IMR-90 (cell line): ENCODE measurements around the gene C5orf15. TPM values are rescaled to one million over a fixed set of nuclear protein-coding genes. Genes with fewer than 3 reads are reported as not detected.

Experiments used
- ATAC-seq: fragments of 200-7000 bp; cut with Tn5 transposase; 2 replicates; pipeline ENCODE4 v1.9.1; 2020; ENCODE audit warnings: low read depth, mild to moderate bottlenecking, moderate library complexity
- BruUV-seq: library from RNA; stranded (reverse); fragments of 400-500 nt; replicated peaks from 2 replicates; lab custom pipeline; 2021; lab: Mats Ljungman, UMichigan
- CTCF ChIA-PET: fragments of 300-600 bp; formaldehyde crosslinking; extraction: SDS; loops from one replicate; lab custom pipeline; 2021; ENCODE audit warnings: antibody characterized with exemption; lab: Yijun Ruan, JAX
- POLR2A ChIA-PET: fragments of 300-600 bp; sonication (Branson Sonifier 250); formaldehyde crosslinking; loops from one replicate; lab custom pipeline; 2022; ENCODE audit warnings: antibody characterized with exemption; ENCODE audit not compliant: unreplicated experiment; lab: Charles Lee
- DNase-seq: peaks from one replicate; pipeline ENCODE4 v3.0.0; 2013
- H2AFZ ChIP-seq: replicated peaks from 2 replicates; pipeline ENCODE3; 2013; ENCODE audit warnings: low read length, mild to moderate bottlenecking; ENCODE audit not compliant: poor library complexity
- H2AK5ac ChIP-seq: 2 replicates; pipeline ENCODE4 v1.6.1; 2013; ENCODE audit warnings: low read depth, low read length, inconsistent platforms
- H2AK9ac ChIP-seq: replicated peaks from 2 replicates; pipeline ENCODE3; 2013; ENCODE audit warnings: mild to moderate bottlenecking, low read depth, low read length, moderate library complexity; ENCODE audit not compliant: poor library complexity
- H2BK120ac ChIP-seq: 2 replicates; pipeline ENCODE4 v1.6.1; 2013; ENCODE audit warnings: low read depth, low read length, inconsistent platforms
- H2BK15ac ChIP-seq: 3 replicates; pipeline ENCODE4 v1.6.1; 2013; ENCODE audit warnings: low read depth, low read length, inconsistent platforms
- H2BK20ac ChIP-seq: 2 replicates; pipeline ENCODE4 v1.6.1; 2013; ENCODE audit warnings: low read depth, mild to moderate bottlenecking, inconsistent platforms, low read length, moderate library complexity
- H2BK5ac ChIP-seq: 2 replicates; pipeline ENCODE4 v1.6.1; 2013; ENCODE audit warnings: mild to moderate bottlenecking, low read depth, low read length, inconsistent platforms; ENCODE audit not compliant: poor library complexity, severe bottlenecking
- H3K14ac ChIP-seq: replicated peaks from 2 replicates; pipeline ENCODE4 v1.6.1; 2013; ENCODE audit warnings: low read depth, low read length, inconsistent platforms
- H3K18ac ChIP-seq: 2 replicates; pipeline ENCODE4 v1.6.1; 2013; ENCODE audit warnings: low read depth, low read length, control low read depth
- H3K23ac ChIP-seq: 2 replicates; pipeline ENCODE4 v1.6.1; 2013; ENCODE audit warnings: low read depth, low read length, inconsistent platforms
- H3K27ac ChIP-seq: 2 replicates; pipeline ENCODE4 v1.5.1; 2013; ENCODE audit warnings: mild to moderate bottlenecking, control low read depth, low read length; ENCODE audit not compliant: insufficient read depth
- H3K27me3 ChIP-seq: 2 replicates; pipeline ENCODE4 v1.6.1; 2013; ENCODE audit warnings: low read length; ENCODE audit not compliant: control insufficient read depth, insufficient read depth
- H3K36me3 ChIP-seq: 2 replicates; pipeline ENCODE4 v1.6.1; 2013; ENCODE audit warnings: low read length, mixed read lengths; ENCODE audit not compliant: control insufficient read depth, insufficient read depth
- H3K4ac ChIP-seq: 2 replicates; pipeline ENCODE4 v1.6.1; 2013; ENCODE audit warnings: low read depth, low read length, inconsistent platforms
- H3K4me1 ChIP-seq: 2 replicates; pipeline ENCODE4 v1.6.1; 2013; ENCODE audit warnings: low read length, mixed read lengths; ENCODE audit not compliant: control insufficient read depth, insufficient read depth
- H3K4me2 ChIP-seq: 2 replicates; pipeline ENCODE4 v1.6.1; 2013; ENCODE audit warnings: low read depth, mild to moderate bottlenecking, control low read depth, low read length, moderate library complexity
- H3K4me3 ChIP-seq: 2 replicates; pipeline ENCODE4 v1.5.1; 2013; ENCODE audit warnings: low read depth, mild to moderate bottlenecking, control low read depth, low read length, moderate library complexity; ENCODE audit not compliant: insufficient read depth
- H3K56ac ChIP-seq: 2 replicates; pipeline ENCODE4 v1.6.1; 2013; ENCODE audit warnings: low read length, inconsistent platforms; ENCODE audit not compliant: insufficient read depth; ENCODE audit errors: extremely low read depth
- H3K79me1 ChIP-seq, 2 experiments: 2 replicates each; pipeline ENCODE4 v1.6.1; 2013; ENCODE audit warnings: low read length in 2 of 2, inconsistent platforms in 1 of 2, low read depth in 1 of 2
- H3K9ac ChIP-seq: 2 replicates; pipeline ENCODE4 v1.6.1; 2013; ENCODE audit warnings: low read depth, low read length, control low read depth
- H3K9me1 ChIP-seq: 2 replicates; pipeline ENCODE4 v1.6.1; 2013; ENCODE audit warnings: low read length, inconsistent platforms; ENCODE audit not compliant: insufficient read depth
- H3K9me3 ChIP-seq: 2 replicates; pipeline ENCODE4 v1.6.1; 2013; ENCODE audit warnings: low read length; ENCODE audit not compliant: control insufficient read depth, insufficient read depth
- H4K20me1 ChIP-seq: 2 replicates; pipeline ENCODE4 v1.6.1; 2013; ENCODE audit warnings: low read length, inconsistent platforms; ENCODE audit not compliant: insufficient read depth
- H4K5ac ChIP-seq: 2 replicates; pipeline ENCODE4 v1.6.1; 2013; ENCODE audit warnings: mild to moderate bottlenecking, low read depth, low read length, control low read depth
- H4K8ac ChIP-seq, 2 experiments: 2 replicates each; pipeline ENCODE4 v1.6.1; 2013; ENCODE audit warnings: low read depth in 2 of 2, low read length in 2 of 2, control low read depth in 1 of 2, inconsistent platforms in 1 of 2
- H4K91ac ChIP-seq: 2 replicates; pipeline ENCODE4 v1.6.1; 2013; ENCODE audit warnings: low read depth, low read length, inconsistent platforms; ENCODE audit not compliant: insufficient read depth
- CEBPB ChIP-seq: IDR thresholded peaks from 2 replicates; pipeline ENCODE4 v1.6.1; 2012; ENCODE audit warnings: low read depth, low read length, improper control_type of control experiment
- CHD1 ChIP-seq: IDR thresholded peaks from 2 replicates; pipeline ENCODE4 v1.6.1; 2012; ENCODE audit warnings: low read depth, low read length, improper control_type of control experiment
- FOS ChIP-seq: fragments of 150-350 bp; IDR thresholded peaks from 2 replicates; pipeline ENCODE4 v1.6.1; 2016; ENCODE audit warnings: low read depth, low read length
- MAFK ChIP-seq: IDR thresholded peaks from 2 replicates; pipeline ENCODE4 v1.6.1; 2012; ENCODE audit warnings: low read depth, low read length, improper control_type of control experiment
- NFE2L2 ChIP-seq: fragments of 150-350 bp; IDR thresholded peaks from 2 replicates; pipeline ENCODE4 v1.6.1; 2016; ENCODE audit warnings: low read depth, mild to moderate bottlenecking, low read length
- POLR2A ChIP-seq: IDR thresholded peaks from 2 replicates; pipeline ENCODE4 v1.6.1; 2012; ENCODE audit warnings: mild to moderate bottlenecking, low read depth, low read length
- RAD21 ChIP-seq: IDR thresholded peaks from 2 replicates; pipeline ENCODE4 v1.6.1; 2012; ENCODE audit warnings: low read length, improper control_type of control experiment
- RCOR1 ChIP-seq: IDR thresholded peaks from 2 replicates; pipeline ENCODE4 v1.6.1; 2012; ENCODE audit warnings: mild to moderate bottlenecking, low read length, improper control_type of control experiment; ENCODE audit not compliant: insufficient replicate concordance
- USF2 ChIP-seq: fragments of 150-350 bp; IDR thresholded peaks from 2 replicates; pipeline ENCODE4 v1.6.1; 2017; ENCODE audit warnings: mild to moderate bottlenecking, antibody characterized with exemption, low read length, low read depth
- WGBS, 2 experiments: methylation state at CpG; one replicate each; pipeline versions ENCODE4 v1.1.5 to v1.1.7; 2013; ENCODE audit warnings: missing lambda C conversion rate in 2 of 2; ENCODE audit not compliant: insufficient read length in 1 of 2; ENCODE audit errors: extremely low coverage in 2 of 2; 5-methylcytosine and 5-hydroxymethylcytosine counted together
- dilution Hi-C: fragments of 300-500 bp; cut with HindIII; formaldehyde crosslinking; loops from one replicate; pipeline ENCODE4 v1.14.3; 2018; ENCODE audit warnings: low sequenced_read_pairs; ENCODE audit not compliant: unreplicated experiment
- in situ Hi-C: fragments of 300-500 bp; cut with MboI; formaldehyde crosslinking; loops from 3 replicates; pipeline ENCODE4 v1.14.3; 2019; ENCODE audit warnings: low sequenced_read_pairs, inconsistent platforms, mixed read lengths
- intact Hi-C: fragments of 100-400 bp; cut with micrococcal nuclease; formaldehyde crosslinking; loops from 2 replicates; pipeline ENCODE4 v1.10.0; 2022
- polyA plus RNA-seq, 3 experiments: library from polyadenylated mRNA; depleted of rRNA; stranded (reverse); fragments of >200 nt; gene quantifications; 2 replicates each; pipeline ENCODE4 v1.2.3, GENCODE V29; 2012; ENCODE audit warnings: low replicate concordance in 1 of 3
- total RNA-seq: library from RNA; depleted of rRNA; stranded (reverse); fragments of >200 nt; gene quantifications from 2 replicates; pipeline ENCODE4 v1.2.3, GENCODE V29; 2012
- TF ChIP-seq, protein P1 (sequence below): conservative IDR thresholded peaks from 2 replicates; pipeline ENCODE4 v1.5.1; 2012; ENCODE audit warnings: mild to moderate bottlenecking, low read depth, low read length, improper control_type of control experiment

C5orf15 gene
- total and polyA plus RNA-seq, 2 of the 4 experiments (the other 2 are of a cell fraction), result 35.1 to 73.5 TPM

DNA sequence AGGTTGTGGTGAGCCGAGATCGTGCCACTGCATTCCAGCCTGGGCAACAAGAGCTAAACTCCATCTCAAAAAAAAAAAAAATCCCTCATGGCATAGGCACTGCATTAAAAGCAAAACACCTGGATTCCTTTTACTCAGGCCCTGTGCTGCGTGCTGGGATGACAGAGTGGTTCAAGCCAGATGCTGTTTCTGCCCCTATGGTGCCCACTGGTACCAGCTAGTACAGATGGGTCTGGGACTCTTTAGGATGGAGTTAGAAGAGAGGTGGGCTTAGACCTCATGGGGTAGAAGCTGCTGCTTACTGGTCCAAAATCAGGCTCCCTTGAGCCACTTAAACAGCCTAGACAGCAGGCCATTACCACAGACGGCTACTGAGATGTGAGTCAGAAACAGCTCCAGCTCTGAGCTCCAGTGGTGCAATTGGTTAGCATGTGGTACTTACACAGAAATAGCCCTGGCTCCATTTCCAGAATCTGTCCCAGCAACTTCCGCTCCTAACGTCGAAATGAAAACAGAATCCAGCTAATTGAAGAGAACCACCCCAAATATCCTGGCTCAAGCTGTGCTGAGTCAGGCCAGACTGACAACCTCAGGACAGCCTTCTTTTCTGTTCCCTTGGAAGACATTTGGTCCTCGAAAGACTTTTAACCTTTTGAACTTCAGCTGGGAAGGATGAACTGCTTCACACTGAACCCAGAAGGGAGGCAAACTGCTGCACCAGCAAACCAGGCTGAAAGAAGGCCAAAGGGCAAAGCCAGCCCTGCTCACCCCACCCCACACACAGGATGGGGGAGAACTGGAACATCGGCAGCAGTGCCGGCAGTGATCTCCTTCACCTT lies 15.5 kb downstream of the C5orf15 start:
- Histone ChIP-seq H3K4me3 (no peak overlapping the region), H2AK9ac (peak overlapping the region; percentile 39), H3K4ac (peak overlapping the region; percentile 60), H3K23ac (no peak overlapping the region), H3K9me3 (no peaks in the 10 kb centered on the region), H4K8ac (peak overlapping the region in 1 of 2 experiments; percentile 39; a peak in 2 of 4 replicates), H3K4me1 (peaks cover 3% of the 10 kb centered on the region; the same call in 1 of the 2 replicates), H3K36me3 (peaks cover 6% of the 10 kb centered on the region), H2AFZ (peak overlapping the region; percentile 46), H3K9ac (no peak overlapping the region), H3K27me3 (no peaks in the 10 kb centered on the region), H2AK5ac (peak overlapping the region; percentile 46; the same call in 1 of the 2 replicates), H3K14ac (peak overlapping the region; percentile 40; the same call in 1 of the 2 replicates), H2BK5ac (peak overlapping the region; percentile 27), H2BK20ac (peak overlapping the region; percentile 68), H3K56ac (no peak overlapping the region), H2BK15ac (0 out of 3 replicates have a peak overlapping the region, but pooled peaks have one; percentile 13), H3K18ac (no peak overlapping the region; the same call in 1 of the 2 replicates), H3K27ac (peak overlapping the region; percentile 49; the same call in 1 of the 2 replicates), H3K9me1 (peaks cover 10% of the 10 kb centered on the region; the same call in 1 of the 2 replicates), H4K91ac (peak overlapping the region; percentile 49; the same call in 1 of the 2 replicates), H3K79me1 (peaks cover 4 to 11% of the 10 kb centered on the region in 2 experiments; a peak in 3 of 4 replicates), H4K20me1 (no peaks in the 10 kb centered on the region; the same call in 1 of the 2 replicates), H2BK120ac (peak overlapping the region; percentile 49; the same call in 1 of the 2 replicates), H4K5ac (no peak overlapping the region), H3K4me2 (peak overlapping the region; percentile 14)
- DNase-seq (peak; percentile 95), ATAC-seq (peak; percentile 94)
- dilution Hi-C loops (no loop called here), intact Hi-C loops (no loop called here), in situ Hi-C loops (no loop called here)
- ChIA-PET CTCF (interaction anchor here (0.6 kb wide), 2 partner anchors 17 to 213 kb away, joined by 4 read pairs; no protein-coding TSS in a partner anchor), POLR2A (no interaction called here)
- no peak for TF ChIP-seq POLR2A
- TF ChIP-seq RCOR1, result peak; percentile 48
- TF ChIP-seq, protein P1, sequence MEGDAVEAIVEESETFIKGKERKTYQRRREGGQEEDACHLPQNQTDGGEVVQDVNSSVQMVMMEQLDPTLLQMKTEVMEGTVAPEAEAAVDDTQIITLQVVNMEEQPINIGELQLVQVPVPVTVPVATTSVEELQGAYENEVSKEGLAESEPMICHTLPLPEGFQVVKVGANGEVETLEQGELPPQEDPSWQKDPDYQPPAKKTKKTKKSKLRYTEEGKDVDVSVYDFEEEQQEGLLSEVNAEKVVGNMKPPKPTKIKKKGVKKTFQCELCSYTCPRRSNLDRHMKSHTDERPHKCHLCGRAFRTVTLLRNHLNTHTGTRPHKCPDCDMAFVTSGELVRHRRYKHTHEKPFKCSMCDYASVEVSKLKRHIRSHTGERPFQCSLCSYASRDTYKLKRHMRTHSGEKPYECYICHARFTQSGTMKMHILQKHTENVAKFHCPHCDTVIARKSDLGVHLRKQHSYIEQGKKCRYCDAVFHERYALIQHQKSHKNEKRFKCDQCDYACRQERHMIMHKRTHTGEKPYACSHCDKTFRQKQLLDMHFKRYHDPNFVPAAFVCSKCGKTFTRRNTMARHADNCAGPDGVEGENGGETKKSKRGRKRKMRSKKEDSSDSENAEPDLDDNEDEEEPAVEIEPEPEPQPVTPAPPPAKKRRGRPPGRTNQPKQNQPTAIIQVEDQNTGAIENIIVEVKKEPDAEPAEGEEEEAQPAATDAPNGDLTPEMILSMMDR, result no peak
- no peak for TF ChIP-seq CHD1
- peak; percentile 85 for TF ChIP-seq CEBPB
- no peak for TF ChIP-seq RAD21
- 0 out of 2 replicates have a peak, but pooled peaks have one; percentile 28 for TF ChIP-seq MAFK
- TF ChIP-seq USF2, result no peak
- peak; percentile 35; the same call in 1 of the 2 replicates for TF ChIP-seq FOS
- peak; percentile 26; the same call in 1 of the 2 replicates for TF ChIP-seq NFE2L2
- BruUV-seq, result no TSS peak
- 30% methylated on average over 5 of the region's 10 CpGs; no CpG with 5 or more reads in 1 of the 2 experiments for WGBS, 2 experiments
